B cell (primary cell): ENCODE measurements around the gene OR3A2.

Experiments
- CTCF ChIP-seq: fragments of 200-600 bp; IDR thresholded peaks from one replicate; pipeline ENCODE4 v1.8.0; 2022; ENCODE audit warnings: antibody characterized with exemption, mild to moderate bottlenecking
- EZH2 ChIP-seq: IDR thresholded peaks from 2 replicates; pipeline ENCODE4 v1.6.1; 2012; ENCODE audit warnings: borderline replicate concordance, low read depth, mild to moderate bottlenecking, moderate library complexity, low read length; ENCODE audit not compliant: insufficient read depth, poor library complexity, severe bottlenecking

- TF ChIP-seq CTCF (no peak), EZH2 (no peak)
Measured at GRCh38 chr17:3276126-3276525, 110.0 kb downstream of the OR3A2 start.
